Activated T-cell treated with anti-CD3 and anti-CD28 coated beads, Interleukin-2, amount 50 U/mL, for 24 hours (primary cell): ENCODE data around the gene PLEKHH2.
"Not testable (repeated sequence)": the region's sequence is repeated elsewhere in the genome, so short reads cannot be mapped to it uniquely, and the experiment has no call there.

Experiments
- DNase-seq: peaks from one replicate; pipeline ENCODE4 v3.0.0-alpha.2; 2020
- H3K27ac Mint-ChIP-seq: 2 replicates; pipeline ENCODE4 v1.8.0; 2020; ENCODE audit warnings: mild to moderate bottlenecking, mixed read lengths
- H3K27me3 Mint-ChIP-seq: 2 replicates; pipeline ENCODE4 v1.8.0; 2020; ENCODE audit warnings: mixed read lengths
- H3K36me3 Mint-ChIP-seq: 2 replicates; pipeline ENCODE4 v1.8.0; 2020; ENCODE audit warnings: low read depth, mixed read lengths
- H3K4me1 Mint-ChIP-seq: 2 replicates; pipeline ENCODE4 v1.8.0; 2020; ENCODE audit warnings: low read depth, mixed read lengths
- H3K4me3 Mint-ChIP-seq: 2 replicates; pipeline ENCODE4 v1.8.0; 2020; ENCODE audit warnings: mild to moderate bottlenecking, moderate library complexity, mixed read lengths
- H3K9me3 Mint-ChIP-seq: 2 replicates; pipeline ENCODE4 v1.8.0; 2020; ENCODE audit warnings: mixed read lengths

Gene PLEKHH2

DNA sequence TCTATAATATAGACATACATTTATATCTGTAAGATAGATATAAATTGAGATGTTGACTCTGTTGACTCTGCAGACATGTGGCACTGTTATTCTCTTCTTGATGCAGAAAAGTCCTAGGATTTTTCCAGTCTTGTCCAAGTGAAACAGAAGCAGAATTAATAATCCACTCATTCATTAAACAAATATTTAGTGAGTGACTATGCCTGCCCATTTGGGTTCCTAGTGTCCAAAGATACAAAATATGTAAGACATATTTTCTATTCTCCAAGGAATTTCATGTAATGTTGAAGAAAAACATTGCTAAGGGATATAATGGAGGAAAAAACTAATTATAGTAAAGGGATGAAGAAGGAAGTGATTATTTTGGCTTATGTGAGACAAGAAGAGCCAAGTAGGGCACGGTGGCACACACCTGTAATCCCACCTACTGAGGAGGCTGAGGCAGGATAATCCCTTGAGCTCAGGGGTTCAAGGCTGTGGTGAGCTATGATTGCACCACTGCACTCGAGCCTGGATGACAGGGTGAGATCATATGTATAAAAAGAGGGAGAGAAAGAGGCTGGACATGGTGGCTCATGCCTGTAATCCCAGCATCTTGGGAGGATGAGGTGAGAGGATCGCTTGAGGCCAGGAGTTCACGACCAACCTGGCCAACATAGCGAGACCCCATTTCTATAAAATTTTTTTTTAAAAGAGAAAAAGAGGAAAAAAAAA lies 19.9 kb upstream of the PLEKHH2 start:
- H3K36me3 Mint-ChIP-seq = no peaks in the 10 kb centered on the region
- H3K4me3 Mint-ChIP-seq = no peak overlapping the region
- peaks cover 2% of the 10 kb centered on the region for H3K4me1 Mint-ChIP-seq

DNA sequence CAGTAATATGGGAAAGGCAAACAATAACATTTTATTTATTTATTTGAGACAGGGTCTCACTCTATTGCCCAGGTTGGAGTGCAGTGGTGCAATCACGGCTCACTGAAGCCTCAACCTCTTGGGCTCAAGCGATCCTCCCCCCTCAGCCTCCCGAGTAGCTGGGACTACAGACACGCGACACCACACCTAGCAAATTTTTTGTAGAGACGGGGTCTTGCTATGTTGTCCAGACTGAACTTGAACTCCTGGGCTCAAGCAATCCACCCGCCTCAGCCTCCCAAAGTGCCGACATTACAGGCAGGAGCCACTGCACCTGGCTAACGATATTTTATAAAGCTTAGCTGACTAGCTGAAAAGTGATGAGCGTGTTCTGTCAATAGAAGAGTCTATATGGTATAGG lies 17.5 kb upstream of the PLEKHH2 start:
- H3K36me3 Mint-ChIP-seq = no peaks in the 10 kb centered on the region
- no peak overlapping the region for H3K27ac Mint-ChIP-seq
- H3K9me3 Mint-ChIP-seq = no peaks in the 10 kb centered on the region
- peaks cover 36% of the 10 kb centered on the region for H3K27me3 Mint-ChIP-seq
- no peak for DNase-seq
- H3K4me3 Mint-ChIP-seq = no peak overlapping the region
- H3K4me1 Mint-ChIP-seq = no peaks in the 10 kb centered on the region

More for the DNA sequence above, 19.9 kb upstream of the PLEKHH2 start:
- H3K9me3 Mint-ChIP-seq = no peaks in the 10 kb centered on the region
- DNase-seq = no peak
- H3K27me3 Mint-ChIP-seq = peaks cover 21% of the 10 kb centered on the region
- H3K27ac Mint-ChIP-seq = no peak overlapping the region

DNA sequence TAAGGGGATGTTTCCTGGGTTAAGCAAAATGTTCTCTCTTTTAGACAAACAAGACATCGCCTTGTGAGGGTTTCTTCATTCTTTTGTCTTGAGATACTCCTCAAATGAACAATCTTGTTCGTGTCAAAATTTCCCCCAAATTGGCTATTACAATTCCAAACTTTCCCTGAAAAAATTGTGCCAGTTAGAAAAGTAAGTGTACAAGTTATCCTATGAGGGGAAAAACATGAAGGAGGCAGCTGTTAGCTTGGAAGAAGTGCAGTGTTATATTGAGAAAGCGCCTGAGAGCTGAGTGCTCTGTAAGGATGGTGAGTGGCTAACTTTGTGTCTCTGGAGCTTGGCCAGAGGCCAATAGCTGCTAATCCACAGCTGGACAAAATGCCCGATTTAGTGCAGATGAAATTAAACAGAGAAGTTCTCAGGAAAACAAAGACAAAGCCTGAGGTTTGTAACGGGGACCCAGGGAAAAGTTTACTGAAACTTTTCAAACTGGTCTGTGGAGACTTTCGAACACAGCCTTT lies 14.1 kb upstream of the PLEKHH2 start:
- Mint-ChIP-seq H3K9me3 (no peaks in the 10 kb centered on the region), H3K4me1 (no peaks in the 10 kb centered on the region), H3K27me3 (peaks cover 30% of the 10 kb centered on the region), H3K27ac (no peak overlapping the region), H3K4me3 (no peak overlapping the region), H3K36me3 (no peaks in the 10 kb centered on the region)
- DNase-seq = no peak

DNA sequence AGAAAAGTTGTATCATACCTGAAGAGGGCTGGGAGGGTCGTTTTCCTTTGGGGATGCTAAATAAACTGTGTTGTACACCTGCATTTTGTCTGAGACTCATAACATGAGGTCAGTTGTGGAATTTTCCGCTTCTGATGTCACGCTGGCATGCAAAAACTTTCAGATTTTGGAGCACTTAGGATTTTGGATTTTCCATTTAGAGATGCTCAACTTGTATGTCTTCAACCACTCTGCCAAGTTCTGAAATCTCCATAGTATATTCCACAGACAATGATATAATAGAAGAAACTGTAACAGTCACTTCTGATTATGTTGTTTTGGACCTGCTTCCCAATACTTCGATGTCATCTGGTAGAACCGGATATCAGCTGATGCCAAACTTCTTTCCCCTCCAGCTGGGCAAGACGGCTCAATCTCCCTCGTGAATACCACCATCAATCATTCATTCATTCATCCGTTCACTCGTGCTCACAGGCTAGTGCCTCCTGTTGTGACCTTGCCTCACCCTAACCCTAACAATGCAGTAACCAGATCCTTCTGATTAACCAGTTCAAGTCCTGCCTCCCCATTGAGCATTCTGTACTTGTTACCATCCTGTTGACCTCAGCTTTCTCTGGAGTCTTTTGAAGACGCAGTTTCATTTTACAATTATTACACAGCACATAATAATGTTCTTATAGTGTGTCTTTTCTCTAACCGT lies 5.3 kb upstream of the PLEKHH2 start:
- Mint-ChIP-seq H3K4me1 (peaks cover 9% of the 10 kb centered on the region), H3K27ac (no peak overlapping the region), H3K4me3 (no peak overlapping the region), H3K27me3 (peaks cover 35% of the 10 kb centered on the region), H3K9me3 (no peaks in the 10 kb centered on the region), H3K36me3 (no peaks in the 10 kb centered on the region)
- no peak for DNase-seq

DNA sequence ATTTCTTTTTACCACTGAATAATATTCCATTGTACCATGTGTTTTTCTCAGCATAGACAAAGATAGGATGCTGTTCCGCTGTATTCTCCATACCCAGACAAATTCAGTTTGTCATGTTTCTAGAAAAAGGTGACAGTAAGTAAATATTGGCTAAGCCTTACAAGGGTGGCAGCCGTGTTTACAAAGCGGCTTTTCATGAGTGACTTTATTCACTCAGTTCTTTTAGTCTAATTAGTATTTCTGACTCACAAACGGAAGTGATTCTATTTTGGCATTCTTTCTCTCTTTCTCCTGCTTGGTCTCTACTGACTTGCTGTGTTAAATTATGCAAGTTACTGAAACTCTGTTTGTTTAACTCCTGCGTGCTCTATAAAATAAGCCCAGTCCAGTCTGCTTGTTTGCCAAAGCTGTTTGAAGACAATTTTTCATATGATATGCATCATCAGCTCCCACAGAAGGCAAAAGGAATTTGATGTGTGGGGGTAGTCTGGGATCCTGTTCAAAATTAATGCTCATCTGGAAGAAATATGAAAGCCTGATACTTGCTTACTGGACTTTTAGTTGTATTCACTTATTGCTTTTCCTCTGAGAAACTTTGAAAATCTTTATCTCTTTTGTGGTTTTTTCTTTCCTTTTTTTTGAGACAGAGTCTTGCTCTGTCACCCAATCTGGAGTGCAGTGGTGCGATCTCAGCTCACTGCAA lies 2.3 kb upstream of the PLEKHH2 start:
- Mint-ChIP-seq H3K27ac (no peak overlapping the region), H3K27me3 (peaks cover 42% of the 10 kb centered on the region), H3K36me3 (no peaks in the 10 kb centered on the region), H3K9me3 (no peaks in the 10 kb centered on the region), H3K4me1 (peaks cover 17% of the 10 kb centered on the region), H3K4me3 (no peak overlapping the region)
- DNase-seq = no peak

DNA sequence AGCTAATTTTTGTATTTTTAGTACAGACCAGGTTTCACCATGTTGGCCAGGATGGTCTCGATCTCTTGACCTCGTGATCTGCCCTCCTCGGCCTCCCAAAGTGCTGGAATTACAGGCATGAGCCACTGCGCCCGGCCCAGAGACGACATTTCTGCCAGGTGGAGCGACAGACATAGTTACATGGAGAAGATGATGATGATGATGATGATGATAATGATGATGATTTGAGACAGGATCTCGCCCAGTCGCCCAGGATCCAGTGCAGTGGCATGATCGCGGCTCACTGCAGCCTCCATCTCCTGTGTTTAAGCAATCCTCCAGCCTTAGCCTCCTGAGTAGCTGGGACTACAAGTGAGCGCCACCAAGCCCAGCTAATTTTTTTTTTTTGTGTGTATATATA lies 907 bp upstream of the PLEKHH2 start:
- peaks cover 42% of the 10 kb centered on the region for H3K27me3 Mint-ChIP-seq
- H3K4me3 Mint-ChIP-seq = peak overlapping the region; percentile 39
- DNase-seq, H3K36me3 Mint-ChIP-seq, H3K9me3 Mint-ChIP-seq, H3K27ac Mint-ChIP-seq: not testable (repeated sequence)
- H3K4me1 Mint-ChIP-seq = peaks cover 17% of the 10 kb centered on the region

DNA sequence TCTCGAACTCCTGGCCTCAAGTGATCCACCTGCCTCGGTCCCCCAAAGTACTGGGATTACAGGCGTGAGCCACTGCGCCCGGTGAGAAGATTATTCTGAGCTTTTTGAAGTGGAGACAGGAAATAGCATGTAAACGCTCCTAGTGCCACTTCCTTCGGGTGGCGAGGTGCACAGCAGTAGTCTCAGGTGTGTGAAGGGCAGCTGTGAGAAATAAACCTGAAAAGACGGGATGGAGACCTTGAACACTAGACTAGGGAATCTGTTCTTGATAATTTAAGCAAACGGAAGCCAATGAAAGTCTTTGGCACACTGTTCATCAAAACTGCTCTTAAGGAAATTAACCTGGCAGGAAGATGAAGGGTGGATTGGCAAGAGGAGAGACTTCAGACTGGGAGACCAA lies 439 bp upstream of the PLEKHH2 start:
- peaks cover 42% of the 10 kb centered on the region for H3K27me3 Mint-ChIP-seq
- H3K9me3 Mint-ChIP-seq = no peaks in the 10 kb centered on the region
- H3K27ac Mint-ChIP-seq = peak overlapping the region; percentile 77
- peak overlapping the region; percentile 79 for H3K4me3 Mint-ChIP-seq
- no peaks in the 10 kb centered on the region for H3K36me3 Mint-ChIP-seq
- peaks cover 17% of the 10 kb centered on the region for H3K4me1 Mint-ChIP-seq
- DNase-seq = peak; percentile 37

DNA sequence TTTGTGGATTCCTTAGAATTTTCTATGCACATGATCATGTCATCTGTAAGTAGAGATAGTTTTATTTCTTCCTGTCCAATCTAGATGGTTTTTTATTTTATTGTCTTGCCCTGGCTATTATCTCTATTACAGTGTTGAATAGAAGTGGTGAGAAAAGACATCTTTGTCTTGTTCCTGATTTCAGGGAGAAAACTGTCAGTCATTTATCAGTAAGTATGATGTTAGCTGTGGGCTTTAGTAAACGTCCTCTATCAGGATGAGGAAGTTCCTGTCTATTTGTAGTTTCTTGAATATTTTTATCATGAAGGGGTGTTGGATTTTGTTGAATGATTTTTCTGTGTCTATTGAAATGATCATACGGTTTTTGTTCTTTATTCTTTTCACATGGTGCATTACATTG lies 5.3 kb downstream of the PLEKHH2 start:
- Mint-ChIP-seq H3K36me3 (no peaks in the 10 kb centered on the region), H3K4me1 (peaks cover 7% of the 10 kb centered on the region), H3K4me3 (no peak overlapping the region), H3K9me3 (no peaks in the 10 kb centered on the region), H3K27me3 (peaks cover 6% of the 10 kb centered on the region), H3K27ac (no peak overlapping the region)
- DNase-seq = no peak

DNA sequence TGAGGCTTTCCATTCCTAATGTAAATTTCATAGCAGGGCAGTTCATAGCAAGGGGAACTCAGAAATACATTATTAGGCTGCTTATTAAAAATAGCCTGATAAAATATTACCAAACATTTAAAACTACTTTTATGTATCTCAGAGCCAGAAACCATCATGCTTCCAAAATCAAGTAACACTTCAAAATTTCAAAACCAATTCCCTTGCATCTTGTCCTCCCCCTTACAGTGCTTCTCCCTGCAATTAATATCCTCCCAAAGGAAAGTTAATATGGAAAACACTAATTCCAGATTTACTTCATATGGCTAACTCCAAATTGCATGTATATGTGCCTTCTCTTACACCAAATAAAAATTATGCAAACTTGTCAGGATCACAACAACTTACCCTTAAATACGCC lies 6.6 kb downstream of the PLEKHH2 start:
- no peaks in the 10 kb centered on the region for H3K27me3 Mint-ChIP-seq
- H3K27ac Mint-ChIP-seq = no peak overlapping the region
- H3K4me1 Mint-ChIP-seq = no peaks in the 10 kb centered on the region
- H3K9me3 Mint-ChIP-seq = no peaks in the 10 kb centered on the region
- no peak overlapping the region for H3K4me3 Mint-ChIP-seq
- H3K36me3 Mint-ChIP-seq = no peaks in the 10 kb centered on the region
- DNase-seq = no peak

DNA sequence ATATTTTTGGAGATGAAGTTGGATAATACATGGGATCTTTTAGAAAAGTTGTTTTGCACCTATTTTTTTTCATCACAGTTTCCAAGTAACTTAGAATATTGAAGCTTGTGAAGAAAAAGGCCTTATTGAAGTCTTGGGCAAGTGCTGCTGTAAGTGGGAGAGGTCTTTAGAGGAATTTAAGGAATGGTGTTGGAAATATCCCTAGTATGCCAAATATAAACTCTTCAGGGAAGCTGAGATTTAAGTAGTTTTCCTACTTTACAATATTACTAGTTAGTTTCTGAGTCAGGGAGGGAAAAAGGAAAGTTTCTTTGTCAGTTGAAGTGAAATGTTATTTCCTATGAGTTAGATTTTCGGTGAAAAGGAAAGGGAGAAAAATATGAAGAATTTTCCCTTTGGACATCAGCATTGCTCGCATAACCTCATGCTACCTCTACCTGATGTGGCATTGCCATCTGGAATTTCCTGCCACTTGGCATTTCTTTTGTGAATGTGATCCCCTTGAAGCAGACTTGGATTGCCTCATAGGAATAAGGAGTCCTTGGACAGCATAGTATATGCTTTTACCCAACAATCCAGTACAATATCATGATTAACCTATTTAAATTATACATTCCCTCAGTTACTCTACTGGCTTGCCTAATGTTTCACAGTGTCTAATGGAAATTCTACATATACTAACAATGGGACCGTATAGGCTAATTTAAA lies 12.1 kb downstream of the PLEKHH2 start:
- Mint-ChIP-seq H3K27ac (no peak overlapping the region), H3K36me3 (no peaks in the 10 kb centered on the region), H3K9me3 (no peaks in the 10 kb centered on the region), H3K4me3 (no peak overlapping the region), H3K4me1 (no peaks in the 10 kb centered on the region), H3K27me3 (peaks cover 11% of the 10 kb centered on the region)
- DNase-seq = no peak

DNA sequence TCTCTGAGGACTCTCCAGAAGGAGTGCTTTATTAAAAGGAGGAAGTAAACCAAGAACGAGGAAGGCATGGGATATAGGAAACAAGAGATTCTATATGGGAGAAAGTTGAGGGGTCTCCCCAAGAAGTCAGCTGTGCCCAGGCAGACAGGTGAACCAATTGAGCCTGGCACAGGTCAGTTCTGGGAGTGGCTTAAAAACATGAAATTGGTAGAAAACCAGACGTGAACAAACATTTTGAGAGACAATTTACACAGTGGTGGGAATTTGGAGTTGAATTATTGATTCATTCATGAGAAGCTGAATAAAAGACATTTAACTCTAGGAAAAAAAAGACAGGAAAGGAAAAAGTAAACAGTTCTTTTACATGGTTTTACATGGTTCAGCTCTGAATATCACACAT lies 16.4 kb downstream of the PLEKHH2 start:
- no peak overlapping the region for H3K4me3 Mint-ChIP-seq
- H3K36me3 Mint-ChIP-seq = no peaks in the 10 kb centered on the region
- H3K27ac Mint-ChIP-seq = no peak overlapping the region
- DNase-seq = no peak
- no peaks in the 10 kb centered on the region for H3K4me1 Mint-ChIP-seq
- peaks cover 11% of the 10 kb centered on the region for H3K27me3 Mint-ChIP-seq
- H3K9me3 Mint-ChIP-seq = no peaks in the 10 kb centered on the region

DNA sequence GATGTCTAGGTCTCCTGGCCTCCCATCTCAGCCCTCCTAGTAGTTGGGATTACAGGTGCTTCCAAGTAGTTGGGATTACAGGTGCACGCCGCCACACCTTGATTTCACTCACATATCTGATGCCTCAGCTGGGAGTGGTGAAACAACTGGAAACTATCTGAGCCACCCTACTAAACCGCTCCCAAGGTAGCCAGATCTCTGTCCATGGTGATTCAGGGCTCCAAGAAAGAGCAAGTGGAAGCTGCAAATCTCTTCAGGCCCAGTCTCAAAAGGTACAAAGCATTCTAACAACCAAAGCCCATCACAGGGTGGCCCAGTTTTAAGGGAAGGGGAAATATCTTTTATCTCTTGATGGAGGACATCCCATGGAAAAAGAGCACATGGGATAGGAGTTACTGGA lies 20.2 kb downstream of the PLEKHH2 start:
- H3K36me3 Mint-ChIP-seq = no peaks in the 10 kb centered on the region
- H3K9me3 Mint-ChIP-seq = no peaks in the 10 kb centered on the region

DNA sequence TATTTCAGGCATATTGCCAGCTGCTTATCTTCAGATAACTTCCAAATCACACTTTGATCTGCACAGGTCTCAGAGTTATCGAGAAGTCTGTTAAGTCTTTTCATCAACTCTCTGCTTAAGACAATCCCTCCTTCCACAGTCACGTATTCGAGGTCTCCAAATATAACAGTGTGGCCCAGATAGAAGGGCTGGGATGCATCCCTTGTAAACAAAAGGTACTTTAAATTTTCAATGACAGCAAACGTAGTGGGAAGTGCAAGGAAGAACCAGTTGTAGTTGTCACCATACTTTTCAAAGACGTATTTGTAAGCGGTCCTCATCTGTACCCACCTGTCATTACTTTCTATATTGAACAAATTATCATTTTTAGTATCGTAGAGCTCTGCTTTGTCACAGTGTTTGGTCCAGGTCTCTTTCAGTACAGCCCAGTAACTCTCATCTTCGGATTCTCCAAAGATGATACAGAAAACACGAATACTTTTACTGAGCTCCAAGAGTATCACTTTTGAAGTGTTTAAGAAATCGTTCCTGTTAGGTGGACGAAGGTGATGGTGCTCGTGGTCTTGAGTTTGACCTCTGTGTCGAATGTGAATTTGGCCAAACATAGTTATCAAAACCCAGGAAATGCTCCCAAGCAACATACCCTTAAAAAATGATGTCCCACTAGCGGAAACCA lies 38.7 kb downstream of the PLEKHH2 start:
- H3K4me1 Mint-ChIP-seq = peaks cover 5% of the 10 kb centered on the region
- H3K27me3 Mint-ChIP-seq = peaks cover 26% of the 10 kb centered on the region
- peak overlapping the region; percentile 69 for H3K4me3 Mint-ChIP-seq
- H3K9me3 Mint-ChIP-seq = peaks cover 8% of the 10 kb centered on the region
- no peak overlapping the region for H3K27ac Mint-ChIP-seq
- no peak for DNase-seq
- no peaks in the 10 kb centered on the region for H3K36me3 Mint-ChIP-seq

More for the DNA sequence above, 20.2 kb downstream of the PLEKHH2 start:
- Mint-ChIP-seq H3K27me3 (peaks cover 11% of the 10 kb centered on the region), H3K4me3 (no peak overlapping the region), H3K4me1 (no peaks in the 10 kb centered on the region), H3K27ac (no peak overlapping the region)
- no peak for DNase-seq
